ENCODE measurements around the gene SIMC1. TPM values are rescaled to one million over a fixed set of nuclear protein-coding genes. Genes with fewer than 3 reads are reported as not detected.

Gene SIMC1
- total RNA-seq, 2 donors from 2014 or later, result 10.4 to 21.8 TPM

- no peaks in the 10 kb centered on the region for H3K27me3 ChIP-seq
- H3K27ac ChIP-seq, result no peak overlapping the region
- DNase-seq (no peak), ATAC-seq (no peak)
- no peaks in the 10 kb centered on the region for H3K36me3 ChIP-seq (replicated peaks in 1 of 2; ENCODE audit: insufficient read depth in 1 of 2, low read depth in 2 of 2)
- H3K4me3 ChIP-seq, result no peak overlapping the region
- 91 to 96% methylated on average over 9 of the region's 9 CpGs for whole genome bisulfite sequencing, 2 donors
- intact Hi-C loops (cut with DNase I), result no loop called here
- no peak for TF ChIP-seq POLR2A (IDR thresholded peaks at IDR 0.05)
- no peak for TF ChIP-seq CTCF (IDR thresholded peaks at IDR 0.05)
- peaks cover 12% of the 10 kb centered on the region for H3K4me1 ChIP-seq
- H3K9me3 ChIP-seq, result no peaks in the 10 kb centered on the region
Measured at GRCh38 chr5:176394096-176394495, 155.9 kb downstream of the SIMC1 start.

- intact Hi-C loops (cut with DNase I), result no loop called here
- WGBS, 2 donors, result 76 to 81% methylated on average over 11 of the region's 11 CpGs
- H3K9me3 ChIP-seq, result no peaks in the 10 kb centered on the region
- no peak for DNase-seq
- peaks cover 5% of the 10 kb centered on the region for H3K4me1 ChIP-seq
- H3K4me3 ChIP-seq, result no peak overlapping the region
- H3K36me3 ChIP-seq (replicated peaks in 1 of 2; ENCODE audit: insufficient read depth in 1 of 2, low read depth in 2 of 2), result no peaks in the 10 kb centered on the region
- no peak overlapping the region for H3K27ac ChIP-seq
- no peaks in the 10 kb centered on the region for H3K27me3 ChIP-seq
- TF ChIP-seq CTCF (IDR thresholded peaks at IDR 0.05) (no peak), POLR2A (IDR thresholded peaks at IDR 0.05) (no peak)
- ATAC-seq, result peak; percentile 11
Measured at GRCh38 chr5:176394881-176395675, 156.9 kb downstream of the SIMC1 start.

MicroRNAs encoded within 50 kb of the gene (microRNA counts, 767-probe panel; counts per million panel counts)
- microRNA hsa-miR-1271-5p, result 0 to 736 counts per million in 2 donors

Small RNA genes lying within 50 kb of the gene (microRNA-seq; reads per million reads assigned to microRNA genes)
- 1.3 to 7.9 reads per million in 2 donors for gene MIR1271 (ENCODE audit: borderline number of aligned reads in 2 of 2, borderline replicate concordance in 2 of 2)

Small RNA genes lying within 50 kb of the gene (small RNA-seq; reads per million reads assigned to genes)
- gene MIR1271, result 0.33 reads per million

Other genes starting within 250 kb of the SIMC1 start
- 100 to 1,000 TPM in 1 of 2 donors, 10 to 100 TPM in 1; 56.0 to 110 TPM for gene KIAA1191, start 123.3 kb downstream of the SIMC1 start, total RNA-seq
- 1 to 10 TPM; 2.9 to 3.3 TPM for gene ARL10, start 127.1 kb downstream of the SIMC1 start, total RNA-seq
- gene NOP16, start 150.2 kb downstream of the SIMC1 start, total RNA-seq, result 10 to 100 TPM; 19.2 to 32.0 TPM
- gene HIGD2A, start 150.3 kb downstream of the SIMC1 start, total RNA-seq, result 10 to 100 TPM; 20.1 to 44.1 TPM
- gene CLTB, start 178.1 kb downstream of the SIMC1 start, total RNA-seq, result 10 to 100 TPM; 39.6 to 57.3 TPM
- 10 to 100 TPM; 15.8 to 44.2 TPM for gene FAF2, start 210.0 kb downstream of the SIMC1 start, total RNA-seq